Activated T-helper 2 cell treated with anti-CD3 and anti-CD28 coated beads, Interferon-gamma antibody, Interleukin-2, Interleukin-4, amounts not matched to agents 10 μg/mL and 5 μg/mL and 100 μg/mL, durations not matched to agents 14 hours and 24 hours and 36 hours (primary cell): Measurements from ENCODE around the gene NTF3. TPM values are rescaled to one million over a fixed set of nuclear protein-coding genes. Genes with fewer than 3 reads are reported as not detected.

ENCODE experiments used
- DNase-seq: peaks from one replicate; pipeline ENCODE4 v3.0.0; 2021; ENCODE audit warnings: low spot score
- H3K27ac Mint-ChIP-seq: one replicate; pipeline ENCODE4 v1.8.0; 2021; ENCODE audit warnings: mixed read lengths
- H3K27me3 Mint-ChIP-seq: one replicate; pipeline ENCODE4 v1.8.0; 2021; ENCODE audit warnings: low read depth, mixed read lengths
- H3K36me3 Mint-ChIP-seq: one replicate; pipeline ENCODE4 v1.8.0; 2021; ENCODE audit warnings: low read depth, mixed read lengths
- H3K4me1 Mint-ChIP-seq: one replicate; pipeline ENCODE4 v1.8.0; 2021; ENCODE audit warnings: low read depth, mixed read lengths
- H3K4me3 Mint-ChIP-seq: one replicate; pipeline ENCODE4 v1.8.0; 2021; ENCODE audit warnings: low read depth, mild to moderate bottlenecking, moderate library complexity, mixed read lengths
- H3K9me3 Mint-ChIP-seq: one replicate; pipeline ENCODE4 v1.8.0; 2021; ENCODE audit warnings: mixed read lengths
- intact Hi-C: fragments of 100-400 bp; cut with micrococcal nuclease; formaldehyde crosslinking; loops from one replicate; pipeline ENCODE4 v1.15.1; 2023
- total RNA-seq: library from RNA; stranded (reverse); gene quantifications from 2 replicates; pipeline ENCODE4 v1.2.3, GENCODE V29; 2022

Gene NTF3
- not detected in 2 replicates for total RNA-seq

DNA sequence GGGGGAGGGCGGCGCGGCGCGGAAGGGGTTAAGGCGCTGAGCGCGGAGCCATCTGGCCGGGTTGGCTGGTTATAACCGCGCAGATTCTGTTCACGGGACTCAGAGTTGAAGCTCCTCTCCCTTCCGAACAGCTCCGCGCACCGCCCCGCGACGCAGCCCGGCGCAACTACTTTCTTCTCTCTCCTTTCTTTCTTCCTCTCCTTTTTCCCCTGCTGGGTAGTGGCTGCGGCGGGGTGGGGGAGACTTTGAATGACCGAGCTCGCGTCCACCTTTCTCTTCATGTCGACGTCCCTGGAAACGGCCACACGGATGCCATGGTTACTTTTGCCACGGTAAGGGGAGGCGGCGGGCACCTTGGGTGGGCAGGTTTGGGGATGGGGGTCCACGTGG is at the start of gene NTF3:
Gene NTF3, plus strand, starts transcription at position 98 of the 390 bp plus-strand sequence. Its CDS starts 217 bp downstream, at position 315.
- Mint-ChIP-seq H3K27me3 (peaks cover 55% of the 10 kb centered on the region), H3K4me3 (no peak within 1 kb of the TSS)
- intact Hi-C loops: no loop called here

GRCh38 chr12:5384015-5384414 is 47.9 kb upstream of the NTF3 start:
- intact Hi-C loops: no loop called here
- no peaks in the 10 kb centered on the region for H3K9me3 Mint-ChIP-seq
- no peaks in the 10 kb centered on the region for H3K27me3 Mint-ChIP-seq
- H3K36me3 Mint-ChIP-seq: no peaks in the 10 kb centered on the region
- no peak overlapping the region for H3K4me3 Mint-ChIP-seq
- DNase-seq: no peak
- no peaks in the 10 kb centered on the region for H3K4me1 Mint-ChIP-seq
- no peak overlapping the region for H3K27ac Mint-ChIP-seq

More for the DNA sequence above, at the start of gene NTF3:
- Mint-ChIP-seq H3K9me3 (no peaks in the 10 kb centered on the region), H3K36me3 (no peaks in the 10 kb centered on the region), H3K27ac (no peak within 1 kb of the TSS), H3K4me1 (no peaks in the 10 kb centered on the region)
- DNase-seq: no peak

GRCh38 chr12:5388581-5389535 is 43.0 kb upstream of the NTF3 start:
- H3K36me3 Mint-ChIP-seq: no peaks in the 10 kb centered on the region
- no peaks in the 10 kb centered on the region for H3K9me3 Mint-ChIP-seq
- no peaks in the 10 kb centered on the region for H3K4me1 Mint-ChIP-seq
- H3K27ac Mint-ChIP-seq: no peak overlapping the region
- intact Hi-C loops: no loop called here
- no peaks in the 10 kb centered on the region for H3K27me3 Mint-ChIP-seq
- no peak overlapping the region for H3K4me3 Mint-ChIP-seq
- DNase-seq: no peak

- no peak overlapping the region for H3K4me3 Mint-ChIP-seq
- intact Hi-C loops: no loop called here
- H3K9me3 Mint-ChIP-seq: no peaks in the 10 kb centered on the region
- H3K4me1 Mint-ChIP-seq: no peaks in the 10 kb centered on the region
- no peaks in the 10 kb centered on the region for H3K36me3 Mint-ChIP-seq
- no peak overlapping the region for H3K27ac Mint-ChIP-seq
- H3K27me3 Mint-ChIP-seq: no peaks in the 10 kb centered on the region
- no peak for DNase-seq
These were observed 41.6 kb upstream of the NTF3 start for GRCh38 chr12:5390174-5390799.

GRCh38 chr12:5391653-5392052 is 40.3 kb upstream of the NTF3 start:
- Mint-ChIP-seq H3K9me3 (no peaks in the 10 kb centered on the region), H3K4me3 (no peak overlapping the region), H3K36me3 (no peaks in the 10 kb centered on the region), H3K27ac (no peak overlapping the region), H3K4me1 (no peaks in the 10 kb centered on the region), H3K27me3 (no peaks in the 10 kb centered on the region)
- DNase-seq: no peak
- intact Hi-C loops: no loop called here

DNA sequence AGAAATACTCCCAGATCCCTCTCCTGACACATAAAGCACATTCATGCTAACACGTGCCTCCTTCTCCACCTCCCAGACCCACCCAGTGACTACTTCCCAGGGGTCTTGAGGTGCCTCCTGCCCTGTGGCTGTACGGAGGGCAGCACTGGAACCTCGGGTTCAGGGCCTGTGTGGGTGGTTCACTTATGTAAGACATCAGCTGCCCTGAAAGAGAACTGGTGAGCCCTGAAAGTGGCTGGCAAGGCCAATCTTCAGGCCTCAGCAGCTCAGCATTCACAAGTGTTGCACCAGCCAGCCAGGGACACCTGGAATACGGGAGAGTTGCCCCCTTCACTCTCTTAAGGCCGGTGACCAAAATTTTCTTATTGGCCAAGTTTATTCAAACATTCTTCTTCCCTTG is 38.9 kb upstream of the NTF3 start:
- no peak for DNase-seq
- intact Hi-C loops: no loop called here
- no peaks in the 10 kb centered on the region for H3K4me1 Mint-ChIP-seq
- H3K27me3 Mint-ChIP-seq: no peaks in the 10 kb centered on the region
- no peak overlapping the region for H3K27ac Mint-ChIP-seq
- no peak overlapping the region for H3K4me3 Mint-ChIP-seq
- no peaks in the 10 kb centered on the region for H3K9me3 Mint-ChIP-seq
- H3K36me3 Mint-ChIP-seq: no peaks in the 10 kb centered on the region

- intact Hi-C loops: no loop called here
- DNase-seq: no peak
- H3K36me3 Mint-ChIP-seq: no peaks in the 10 kb centered on the region
- no peak overlapping the region for H3K4me3 Mint-ChIP-seq
- no peaks in the 10 kb centered on the region for H3K4me1 Mint-ChIP-seq
- no peaks in the 10 kb centered on the region for H3K9me3 Mint-ChIP-seq
- no peak overlapping the region for H3K27ac Mint-ChIP-seq
- no peaks in the 10 kb centered on the region for H3K27me3 Mint-ChIP-seq
These were observed 36.3 kb upstream of the NTF3 start for GRCh38 chr12:5395443-5396271.

GRCh38 chr12:5396541-5396940 is 35.4 kb upstream of the NTF3 start:
- Mint-ChIP-seq H3K4me3 (no peak overlapping the region), H3K27me3 (peaks cover 1% of the 10 kb centered on the region), H3K36me3 (no peaks in the 10 kb centered on the region), H3K9me3 (no peaks in the 10 kb centered on the region), H3K27ac (no peak overlapping the region), H3K4me1 (no peaks in the 10 kb centered on the region)
- intact Hi-C loops: no loop called here
- no peak for DNase-seq

GRCh38 chr12:5399266-5399665 is 32.6 kb upstream of the NTF3 start:
- intact Hi-C loops: no loop called here
- Mint-ChIP-seq H3K4me1 (no peaks in the 10 kb centered on the region), H3K36me3 (no peaks in the 10 kb centered on the region), H3K9me3 (no peaks in the 10 kb centered on the region), H3K27ac (no peak overlapping the region), H3K27me3 (peaks cover 14% of the 10 kb centered on the region), H3K4me3 (no peak overlapping the region)
- DNase-seq: no peak

DNA sequence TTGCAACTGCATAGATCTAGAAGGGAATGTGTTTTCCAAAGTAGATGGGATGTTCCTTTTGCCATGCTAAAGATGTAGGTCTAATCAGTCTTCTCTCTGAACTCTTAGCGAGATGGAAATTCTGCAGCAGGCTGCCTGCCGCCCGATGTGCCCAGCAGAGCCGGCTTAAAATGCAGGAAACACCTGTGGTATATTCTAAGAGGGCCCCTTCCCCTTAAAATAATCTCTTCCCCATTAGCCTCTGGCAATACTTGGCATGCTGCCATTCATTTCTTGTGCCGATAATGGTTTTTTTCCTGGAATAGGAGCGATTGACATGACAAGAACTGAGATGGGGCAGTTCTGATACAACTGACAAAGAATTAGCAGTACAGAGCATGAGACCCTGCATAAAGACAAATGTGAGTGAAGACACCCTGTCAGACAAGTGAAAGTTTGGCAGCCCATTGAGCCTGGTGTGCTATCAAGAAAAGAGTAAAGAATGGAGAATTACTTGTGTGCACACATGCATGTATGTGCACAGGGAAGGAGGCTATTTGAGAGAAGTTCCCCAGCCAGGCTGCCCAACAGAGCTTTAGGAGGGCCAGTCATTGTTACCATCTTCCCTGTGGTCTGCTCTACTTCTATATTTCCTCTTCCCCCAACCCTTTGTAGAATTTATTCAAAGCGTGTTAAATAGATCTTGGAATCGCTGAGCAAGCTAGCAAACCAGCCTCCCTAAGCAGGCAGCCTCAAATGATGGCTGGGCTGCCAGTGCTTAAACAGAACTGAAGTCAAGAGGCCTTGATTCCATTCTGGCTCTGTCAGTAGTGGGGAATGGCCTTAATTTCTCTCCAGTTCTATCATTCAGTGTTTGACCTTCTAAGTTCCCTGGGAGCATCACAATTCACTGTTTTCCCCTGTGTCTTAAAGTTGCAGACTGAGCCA is 29.6 kb upstream of the NTF3 start:
- H3K36me3 Mint-ChIP-seq: no peaks in the 10 kb centered on the region
- no peaks in the 10 kb centered on the region for H3K9me3 Mint-ChIP-seq
- DNase-seq: no peak
- intact Hi-C loops: no loop called here
- H3K4me1 Mint-ChIP-seq: no peaks in the 10 kb centered on the region
- no peak overlapping the region for H3K4me3 Mint-ChIP-seq
- no peak overlapping the region for H3K27ac Mint-ChIP-seq
- peaks cover 14% of the 10 kb centered on the region for H3K27me3 Mint-ChIP-seq

- no peaks in the 10 kb centered on the region for H3K9me3 Mint-ChIP-seq
- no peaks in the 10 kb centered on the region for H3K4me1 Mint-ChIP-seq
- intact Hi-C loops: no loop called here
- H3K27me3 Mint-ChIP-seq: peaks cover 14% of the 10 kb centered on the region
- H3K4me3 Mint-ChIP-seq: no peak overlapping the region
- H3K36me3 Mint-ChIP-seq: no peaks in the 10 kb centered on the region
- DNase-seq: no peak
- no peak overlapping the region for H3K27ac Mint-ChIP-seq
These were observed 28.5 kb upstream of the NTF3 start for GRCh38 chr12:5403411-5403810.
